ENCODE data around the gene MGLL.

Gene MGLL

DNA sequence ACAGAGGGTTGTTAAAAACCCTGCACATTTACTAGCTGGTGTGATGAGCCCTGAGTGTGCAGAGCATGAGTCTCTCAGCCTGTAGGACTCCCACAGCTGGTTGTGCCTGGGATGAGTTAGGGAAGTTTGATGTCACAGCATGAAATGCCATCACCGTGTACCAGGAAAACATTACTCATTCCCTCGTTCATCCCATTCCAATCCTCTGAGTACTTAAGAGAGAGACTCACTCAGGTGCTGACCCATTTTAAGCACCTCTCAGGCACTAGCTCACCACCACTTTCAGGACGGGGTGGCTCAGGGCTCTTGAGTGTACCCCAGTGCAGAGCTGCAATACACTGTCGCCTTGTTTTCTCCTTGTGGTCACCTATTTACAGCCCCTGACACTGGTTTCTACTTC lies 18.7 kb downstream of the MGLL start:
- TF ChIP-seq ZFX (IDR thresholded peaks at IDR 0.05; ENCODE audit: borderline replicate concordance) = no peak
- TF ChIP-seq, protein P1, sequence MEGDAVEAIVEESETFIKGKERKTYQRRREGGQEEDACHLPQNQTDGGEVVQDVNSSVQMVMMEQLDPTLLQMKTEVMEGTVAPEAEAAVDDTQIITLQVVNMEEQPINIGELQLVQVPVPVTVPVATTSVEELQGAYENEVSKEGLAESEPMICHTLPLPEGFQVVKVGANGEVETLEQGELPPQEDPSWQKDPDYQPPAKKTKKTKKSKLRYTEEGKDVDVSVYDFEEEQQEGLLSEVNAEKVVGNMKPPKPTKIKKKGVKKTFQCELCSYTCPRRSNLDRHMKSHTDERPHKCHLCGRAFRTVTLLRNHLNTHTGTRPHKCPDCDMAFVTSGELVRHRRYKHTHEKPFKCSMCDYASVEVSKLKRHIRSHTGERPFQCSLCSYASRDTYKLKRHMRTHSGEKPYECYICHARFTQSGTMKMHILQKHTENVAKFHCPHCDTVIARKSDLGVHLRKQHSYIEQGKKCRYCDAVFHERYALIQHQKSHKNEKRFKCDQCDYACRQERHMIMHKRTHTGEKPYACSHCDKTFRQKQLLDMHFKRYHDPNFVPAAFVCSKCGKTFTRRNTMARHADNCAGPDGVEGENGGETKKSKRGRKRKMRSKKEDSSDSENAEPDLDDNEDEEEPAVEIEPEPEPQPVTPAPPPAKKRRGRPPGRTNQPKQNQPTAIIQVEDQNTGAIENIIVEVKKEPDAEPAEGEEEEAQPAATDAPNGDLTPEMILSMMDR (IDR thresholded peaks at IDR 0.05) = no peak

DNA sequence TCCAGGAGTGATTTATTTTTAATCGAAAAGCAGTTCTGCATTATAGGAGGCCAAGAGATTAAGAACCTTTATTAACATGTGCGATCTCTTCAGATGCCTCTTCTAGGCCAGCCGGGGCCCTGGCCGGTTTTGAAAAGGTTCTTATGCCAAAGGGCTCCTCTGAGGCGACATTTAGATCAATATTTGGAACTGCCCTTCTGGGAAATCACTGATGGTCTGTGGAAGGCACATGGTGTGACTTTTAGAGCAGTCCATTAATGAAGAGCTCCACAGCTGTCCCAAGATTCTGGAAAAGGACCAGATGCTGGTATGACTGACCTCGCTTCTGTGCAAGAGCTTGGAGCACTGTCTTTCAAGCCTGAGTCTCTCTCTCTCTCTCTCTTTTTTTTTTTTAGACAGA lies 19.7 kb downstream of the MGLL start:
- no peak for TF ChIP-seq ZFX (IDR thresholded peaks at IDR 0.05; ENCODE audit: borderline replicate concordance)
- TF ChIP-seq, protein P1 (IDR thresholded peaks at IDR 0.05) = no peak
- no peak overlapping the region for H3K27ac ChIP-seq

More for the DNA sequence above, 18.7 kb downstream of the MGLL start:
- H3K27ac ChIP-seq = no peak overlapping the region

DNA sequence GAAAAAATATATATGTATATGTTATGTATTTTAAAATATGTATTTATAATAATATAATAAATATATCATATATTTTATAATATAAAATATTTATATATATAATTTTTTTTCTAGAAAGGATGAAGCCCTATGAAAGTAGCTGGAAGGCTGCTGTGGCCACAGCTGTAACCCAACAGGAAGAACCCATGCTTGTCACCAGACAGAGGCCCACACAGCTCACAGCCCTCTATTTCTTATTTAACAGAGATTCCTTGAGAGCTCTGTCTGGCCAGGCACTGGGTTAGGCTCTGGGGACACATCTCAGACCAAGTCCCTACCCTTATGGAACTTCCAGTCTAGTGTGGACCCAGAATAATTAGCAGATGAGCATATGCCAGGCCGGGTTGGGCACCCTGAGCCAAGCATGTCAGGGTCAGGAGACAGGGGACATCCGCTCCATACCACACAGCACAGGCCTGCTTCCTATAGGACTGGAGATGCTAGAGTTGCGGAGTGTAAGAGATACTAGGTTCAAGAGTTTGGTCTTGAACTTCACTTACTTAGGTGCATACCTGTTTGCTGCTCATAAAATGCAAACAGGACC lies 20.5 kb downstream of the MGLL start:
- H3K27ac ChIP-seq = no peak overlapping the region
- no peak for TF ChIP-seq ZFX (IDR thresholded peaks at IDR 0.05; ENCODE audit: borderline replicate concordance)
- TF ChIP-seq, protein P1 (IDR thresholded peaks at IDR 0.05) = no peak

DNA sequence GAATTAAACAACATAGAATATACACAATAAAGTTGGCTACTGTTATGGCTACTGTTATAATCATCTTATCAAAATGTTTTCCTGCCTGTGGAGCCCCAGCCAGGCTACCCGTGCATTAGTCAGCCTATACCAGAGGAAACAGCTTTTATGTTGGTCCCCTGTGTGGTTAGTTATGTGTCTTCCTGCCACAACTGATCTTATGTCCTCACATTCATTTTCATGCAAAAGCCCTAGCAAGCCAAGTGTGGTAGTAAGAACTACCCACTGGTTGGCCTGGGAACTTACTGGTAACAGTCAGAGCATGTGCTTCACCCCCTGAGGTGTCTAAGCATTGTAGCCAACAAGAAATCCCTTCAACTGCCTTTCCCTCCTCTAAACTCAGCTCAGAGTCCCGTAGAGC lies 21.8 kb downstream of the MGLL start:
- no peak overlapping the region for H3K27ac ChIP-seq
- TF ChIP-seq ZFX (IDR thresholded peaks at IDR 0.05; ENCODE audit: borderline replicate concordance) = no peak
- TF ChIP-seq, protein P1 (IDR thresholded peaks at IDR 0.05) = no peak

DNA sequence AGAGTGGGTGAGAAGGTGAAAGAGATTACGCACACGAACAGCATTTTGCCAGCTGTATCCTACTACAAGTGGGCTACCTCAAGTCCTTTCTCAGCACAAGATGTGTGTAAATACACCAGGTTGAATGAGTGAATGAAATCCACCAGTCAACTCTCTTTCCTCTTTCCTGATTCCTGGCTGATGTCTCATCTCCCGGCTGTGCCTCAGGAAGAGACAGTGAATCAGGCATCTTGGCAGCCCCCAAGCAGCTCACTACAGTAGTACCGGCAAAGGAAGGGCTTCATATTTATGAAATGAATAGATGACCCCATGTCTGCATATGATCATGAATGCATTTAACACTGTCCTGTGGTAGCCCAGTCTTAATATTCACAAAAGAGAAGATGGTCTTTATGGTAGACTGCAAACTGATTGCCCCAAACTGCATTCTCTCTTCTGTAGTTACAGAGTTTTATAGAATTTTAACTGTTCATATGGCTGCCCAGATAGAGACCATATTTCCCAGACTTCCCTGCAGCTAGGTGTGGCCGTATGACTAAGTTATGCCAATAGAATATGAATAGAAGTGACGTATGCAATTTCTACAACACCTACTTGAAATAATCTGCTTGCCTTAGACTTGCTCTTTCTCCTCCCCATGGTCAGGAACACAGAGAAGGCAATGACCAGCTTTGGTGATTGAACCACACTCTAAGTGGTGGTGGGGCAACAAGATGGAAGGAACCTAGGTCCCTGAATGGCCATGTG lies 22.7 kb downstream of the MGLL start:
- no peak for TF ChIP-seq ZFX (IDR thresholded peaks at IDR 0.05; ENCODE audit: borderline replicate concordance)
- TF ChIP-seq, protein P1 (IDR thresholded peaks at IDR 0.05) = no peak
- no peak overlapping the region for H3K27ac ChIP-seq

DNA sequence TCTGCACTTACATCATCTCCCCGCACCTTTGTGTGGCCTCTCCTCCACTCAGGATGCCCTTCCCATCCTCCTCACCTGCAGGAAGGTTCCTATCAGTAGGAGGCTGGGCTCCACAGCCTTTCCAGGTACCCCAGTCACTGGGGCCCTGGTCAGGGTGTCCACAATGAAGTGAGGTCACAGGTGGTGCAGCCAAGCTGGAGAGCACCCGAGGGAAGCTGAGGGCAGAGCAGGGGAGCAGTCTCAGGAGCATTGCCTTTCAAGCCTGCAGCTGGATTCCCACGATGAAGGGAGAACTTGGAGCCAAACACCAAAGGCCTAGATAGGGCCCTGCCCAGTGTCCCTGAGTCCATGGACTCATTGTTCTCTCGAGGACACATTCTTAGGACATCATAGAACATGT lies 23.6 kb downstream of the MGLL start:
- TF ChIP-seq, protein P1 (IDR thresholded peaks at IDR 0.05) = no peak
- no peak for TF ChIP-seq ZFX (IDR thresholded peaks at IDR 0.05; ENCODE audit: borderline replicate concordance)

DNA sequence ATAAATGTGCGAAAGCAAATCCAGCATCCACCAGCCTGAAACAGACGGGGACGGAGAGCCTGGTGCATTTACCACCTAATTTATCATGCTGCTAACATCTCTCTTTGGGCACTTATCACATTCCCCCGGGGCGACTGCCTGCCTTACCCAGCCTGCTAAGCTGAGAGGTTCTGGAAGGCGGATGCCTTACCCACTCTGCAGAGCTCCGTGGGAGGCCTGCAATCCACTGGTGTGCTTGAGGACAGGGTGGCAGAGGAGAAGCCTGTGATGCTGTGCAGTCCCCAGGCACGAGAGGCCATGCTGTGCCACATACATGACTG lies 25.5 kb downstream of the MGLL start:
- TF ChIP-seq, protein P1 (IDR thresholded peaks at IDR 0.05) = no peak
- no peak for TF ChIP-seq ZFX (IDR thresholded peaks at IDR 0.05; ENCODE audit: borderline replicate concordance)
- H3K27ac ChIP-seq = no peak overlapping the region

More for the DNA sequence above, 23.6 kb downstream of the MGLL start:
- no peak overlapping the region for H3K27ac ChIP-seq

Data from 22Rv1 (cell line).